ENCODE data around the gene MFAP3L.

MFAP3L gene

DNA sequence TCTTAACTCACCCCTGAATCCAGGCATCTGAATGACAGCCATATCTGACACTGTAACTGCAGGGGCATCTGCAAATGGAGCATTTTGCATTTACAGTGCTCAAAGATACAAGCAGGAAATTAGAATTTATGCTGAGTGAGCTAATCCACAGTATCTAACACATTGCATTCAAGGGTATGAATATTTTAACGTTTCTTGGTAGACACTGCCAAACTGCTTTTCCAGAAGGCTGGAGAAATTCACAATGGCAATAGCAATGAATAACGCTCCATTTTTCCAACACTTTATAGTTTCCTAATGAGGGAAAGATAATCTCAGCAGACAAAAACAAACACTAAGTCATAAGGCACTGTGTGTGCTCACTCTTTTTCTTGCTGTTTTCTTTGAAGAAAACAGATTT, 32.6 kb upstream of the MFAP3L start:
- H3K9ac ChIP-seq (ENCODE audit: low read length), result no peak overlapping the region
- no peak overlapping the region for H3K4me3 ChIP-seq (ENCODE audit: low read length)
- no peaks in the 10 kb centered on the region for H3K9me3 ChIP-seq (ENCODE audit: insufficient read depth, low read length)
- no peaks in the 10 kb centered on the region for H3K36me3 ChIP-seq (replicated peaks; ENCODE audit: low read depth, low read length)
- no peak overlapping the region for H3K4me2 ChIP-seq (ENCODE audit: low read length)
- no peaks in the 10 kb centered on the region for H3K79me2 ChIP-seq (ENCODE audit: low read length)
- no peaks in the 10 kb centered on the region for H4K20me1 ChIP-seq (ENCODE audit: insufficient read depth, low read length)
- H3K27ac ChIP-seq (ENCODE audit: low read length), result no peak overlapping the region
- no peak for TF ChIP-seq EZH2phosphoT487 (IDR thresholded peaks at IDR 0.05; ENCODE audit: low read depth)
- TF ChIP-seq, protein P1, sequence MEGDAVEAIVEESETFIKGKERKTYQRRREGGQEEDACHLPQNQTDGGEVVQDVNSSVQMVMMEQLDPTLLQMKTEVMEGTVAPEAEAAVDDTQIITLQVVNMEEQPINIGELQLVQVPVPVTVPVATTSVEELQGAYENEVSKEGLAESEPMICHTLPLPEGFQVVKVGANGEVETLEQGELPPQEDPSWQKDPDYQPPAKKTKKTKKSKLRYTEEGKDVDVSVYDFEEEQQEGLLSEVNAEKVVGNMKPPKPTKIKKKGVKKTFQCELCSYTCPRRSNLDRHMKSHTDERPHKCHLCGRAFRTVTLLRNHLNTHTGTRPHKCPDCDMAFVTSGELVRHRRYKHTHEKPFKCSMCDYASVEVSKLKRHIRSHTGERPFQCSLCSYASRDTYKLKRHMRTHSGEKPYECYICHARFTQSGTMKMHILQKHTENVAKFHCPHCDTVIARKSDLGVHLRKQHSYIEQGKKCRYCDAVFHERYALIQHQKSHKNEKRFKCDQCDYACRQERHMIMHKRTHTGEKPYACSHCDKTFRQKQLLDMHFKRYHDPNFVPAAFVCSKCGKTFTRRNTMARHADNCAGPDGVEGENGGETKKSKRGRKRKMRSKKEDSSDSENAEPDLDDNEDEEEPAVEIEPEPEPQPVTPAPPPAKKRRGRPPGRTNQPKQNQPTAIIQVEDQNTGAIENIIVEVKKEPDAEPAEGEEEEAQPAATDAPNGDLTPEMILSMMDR (IDR thresholded peaks at IDR 0.05; ENCODE audit: low read depth, low read length), result no peak
- no peaks in the 10 kb centered on the region for H3K4me1 ChIP-seq (ENCODE audit: low read length)
- no peak overlapping the region for H2AFZ ChIP-seq (ENCODE audit: low read depth, low read length)
- H3K27me3 ChIP-seq (ENCODE audit: low read depth, low read length), result no peaks in the 10 kb centered on the region

DNA sequence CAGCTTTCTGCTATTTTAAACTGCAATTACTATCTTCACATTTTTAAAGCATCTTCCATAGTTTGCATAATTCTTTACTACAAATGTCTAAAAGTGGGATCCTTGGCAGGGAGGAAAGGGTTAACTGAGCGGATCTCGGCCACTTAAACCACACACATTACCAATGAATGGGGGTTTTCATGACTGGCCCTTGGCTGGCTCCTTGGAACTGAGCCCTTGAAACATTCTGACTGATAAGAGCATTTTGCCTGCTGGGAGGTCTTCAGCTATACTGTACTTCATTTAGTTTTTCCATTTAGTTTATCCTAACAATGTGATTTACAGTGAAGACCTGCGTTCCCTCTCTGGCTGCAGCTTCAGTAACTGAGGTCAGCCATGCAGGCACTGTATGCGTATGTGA, 31.7 kb upstream of the MFAP3L start:
- H3K4me3 ChIP-seq (ENCODE audit: low read length), result no peak overlapping the region
- TF ChIP-seq EZH2phosphoT487 (IDR thresholded peaks at IDR 0.05; ENCODE audit: low read depth), result no peak
- TF ChIP-seq, protein P1 (IDR thresholded peaks at IDR 0.05; ENCODE audit: low read depth, low read length), result no peak
- H3K79me2 ChIP-seq (ENCODE audit: low read length), result no peaks in the 10 kb centered on the region
- no peaks in the 10 kb centered on the region for H4K20me1 ChIP-seq (ENCODE audit: insufficient read depth, low read length)
- H3K4me2 ChIP-seq (ENCODE audit: low read length), result no peak overlapping the region
- no peaks in the 10 kb centered on the region for H3K36me3 ChIP-seq (replicated peaks; ENCODE audit: low read depth, low read length)
- no peak overlapping the region for H2AFZ ChIP-seq (ENCODE audit: low read depth, low read length)
- no peaks in the 10 kb centered on the region for H3K4me1 ChIP-seq (ENCODE audit: low read length)
- no peaks in the 10 kb centered on the region for H3K27me3 ChIP-seq (ENCODE audit: low read depth, low read length)
- H3K9me3 ChIP-seq (ENCODE audit: insufficient read depth, low read length), result no peaks in the 10 kb centered on the region
- no peak overlapping the region for H3K9ac ChIP-seq (ENCODE audit: low read length)
- no peak overlapping the region for H3K27ac ChIP-seq (ENCODE audit: low read length)

DNA sequence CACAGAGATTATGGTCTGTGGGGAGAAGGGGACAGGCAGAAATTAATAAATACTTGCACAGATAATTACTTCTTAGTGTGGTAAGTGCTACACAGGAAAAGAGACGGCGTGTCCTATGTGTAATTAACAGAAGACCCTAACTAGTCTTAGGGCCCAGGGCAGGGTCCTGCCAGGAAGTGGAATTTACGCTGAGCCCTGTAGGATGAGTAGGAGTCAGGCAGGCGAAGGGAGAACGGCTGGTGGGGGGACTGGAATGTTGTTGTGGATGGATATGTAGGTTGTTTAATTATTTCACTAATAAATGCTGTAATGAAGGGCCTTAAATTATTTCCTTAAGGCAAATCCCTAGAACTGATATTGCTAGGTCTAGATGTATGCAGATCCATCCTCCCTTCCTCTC, 26.7 kb upstream of the MFAP3L start:
- H3K36me3 ChIP-seq (replicated peaks; ENCODE audit: low read depth, low read length), result no peaks in the 10 kb centered on the region
- H4K20me1 ChIP-seq (ENCODE audit: insufficient read depth, low read length), result no peaks in the 10 kb centered on the region
- no peak for TF ChIP-seq EZH2phosphoT487 (IDR thresholded peaks at IDR 0.05; ENCODE audit: low read depth)
- TF ChIP-seq, protein P1 (IDR thresholded peaks at IDR 0.05; ENCODE audit: low read depth, low read length), result no peak
- H2AFZ ChIP-seq (ENCODE audit: low read depth, low read length), result no peak overlapping the region
- no peak overlapping the region for H3K4me3 ChIP-seq (ENCODE audit: low read length)
- no peak overlapping the region for H3K4me2 ChIP-seq (ENCODE audit: low read length)
- H3K27me3 ChIP-seq (ENCODE audit: low read depth, low read length), result peaks cover 6% of the 10 kb centered on the region; the same call in 1 of the 2 replicates
- no peaks in the 10 kb centered on the region for H3K4me1 ChIP-seq (ENCODE audit: low read length)
- H3K9me3 ChIP-seq (ENCODE audit: insufficient read depth, low read length), result no peaks in the 10 kb centered on the region
- no peak overlapping the region for H3K9ac ChIP-seq (ENCODE audit: low read length)
- no peaks in the 10 kb centered on the region for H3K79me2 ChIP-seq (ENCODE audit: low read length)
- H3K27ac ChIP-seq (ENCODE audit: low read length), result no peak overlapping the region

DNA sequence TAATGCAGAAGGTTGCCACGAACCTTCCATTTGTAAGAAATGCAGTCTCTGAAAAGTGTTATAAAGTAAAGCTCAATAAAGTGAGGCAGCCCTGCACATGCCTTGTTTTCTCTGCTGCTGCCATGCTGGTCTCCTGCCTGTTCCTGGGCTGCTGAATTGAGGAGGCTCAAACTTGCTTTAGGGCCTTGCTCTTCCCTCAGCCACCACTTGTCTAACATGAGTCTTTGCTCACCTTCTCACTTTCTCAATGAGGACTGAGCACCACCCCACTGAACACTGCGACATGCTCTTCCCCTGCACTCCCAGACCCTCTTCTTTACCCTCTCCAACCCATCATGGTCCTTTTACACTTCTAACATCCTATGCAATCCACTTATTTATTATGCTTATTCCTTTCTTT, 25.2 kb upstream of the MFAP3L start:
- Histone ChIP-seq H3K79me2 (ENCODE audit: low read length) (no peaks in the 10 kb centered on the region), H2AFZ (ENCODE audit: low read depth, low read length) (no peak overlapping the region), H3K4me1 (ENCODE audit: low read length) (no peaks in the 10 kb centered on the region), H3K27ac (ENCODE audit: low read length) (no peak overlapping the region), H3K27me3 (ENCODE audit: low read depth, low read length) (peaks cover 6% of the 10 kb centered on the region; the same call in 1 of the 2 replicates), H4K20me1 (ENCODE audit: insufficient read depth, low read length) (no peaks in the 10 kb centered on the region), H3K9ac (ENCODE audit: low read length) (no peak overlapping the region), H3K9me3 (ENCODE audit: insufficient read depth, low read length) (no peaks in the 10 kb centered on the region), H3K4me2 (ENCODE audit: low read length) (no peak overlapping the region), H3K4me3 (ENCODE audit: low read length) (no peak overlapping the region), H3K36me3 (replicated peaks; ENCODE audit: low read depth, low read length) (no peaks in the 10 kb centered on the region)
- TF ChIP-seq EZH2phosphoT487 (IDR thresholded peaks at IDR 0.05; ENCODE audit: low read depth), result no peak
- TF ChIP-seq, protein P1 (IDR thresholded peaks at IDR 0.05; ENCODE audit: low read depth, low read length), result no peak
